Heart right ventricle (tissue), 16 donors: ENCODE results near the gene GK2. TPM values are rescaled to one million over a fixed set of nuclear protein-coding genes. Genes with fewer than 3 reads are reported as not detected.

Experiments used
- ATAC-seq, 8 donors: fragments of 200-7000 bp; cut with Tn5 transposase; one replicate each; pipeline ENCODE4 v1.9.1; 2020; ENCODE audit warnings: mild to moderate bottlenecking in 8 of 8, moderate library complexity in 8 of 8, moderate number of reproducible peaks in 1 of 8
- DNase-seq, 2 donors: peaks; one replicate each; pipeline ENCODE4 v3.0.0-alpha.2; 2020
- H3K27ac ChIP-seq, 10 donors: fragments of 200-600 bp; sonication (generic) in 2 of 10; one replicate each; pipeline versions ENCODE4 v1.5.0 to v1.8.0; 2020 to 2022; ENCODE audit warnings: mild to moderate bottlenecking in 3 of 10
- H3K27me3 ChIP-seq, 7 donors: fragments of 200-600 bp; one replicate each; pipeline ENCODE4 v1.8.0; 2021 to 2022; ENCODE audit warnings: mild to moderate bottlenecking in 2 of 7
- H3K36me3 ChIP-seq, 9 donors: fragments of 200-600 bp; sonication (generic) in 1 of 9; one replicate each; pipeline versions ENCODE4 v1.5.0 to v1.8.0; 2020 to 2022; ENCODE audit warnings: mild to moderate bottlenecking in 2 of 9
- H3K4me1 ChIP-seq, 9 donors: fragments of 200-600 bp; sonication (generic) in 1 of 9; one replicate each; pipeline versions ENCODE4 v1.5.0 to v1.8.0; 2020 to 2022; ENCODE audit warnings: mild to moderate bottlenecking in 4 of 9
- H3K4me3 ChIP-seq, 10 donors: fragments of 200-600 bp; sonication (generic) in 2 of 10; one replicate each; pipeline versions ENCODE4 v1.5.0 to v1.8.0; 2020 to 2022; ENCODE audit warnings: mild to moderate bottlenecking in 7 of 10, moderate library complexity in 2 of 10
- H3K9me3 ChIP-seq, 11 donors: fragments of 200-600 bp in 10 of 11; sonication (generic) in 2 of 11; one replicate each; pipeline versions ENCODE4 v1.5.0 to v1.8.0; 2013 to 2022; ENCODE audit warnings: mild to moderate bottlenecking in 2 of 11, control low read depth in 1 of 11, moderate library complexity in 1 of 11
- CTCF ChIP-seq, 9 donors: fragments of 200-600 bp; sonication (generic) in 2 of 9; IDR thresholded peaks; one replicate each; pipeline versions ENCODE4 v1.5.0 to v1.8.0; 2021 to 2022; ENCODE audit warnings: antibody characterized with exemption in 9 of 9, mild to moderate bottlenecking in 5 of 9, moderate library complexity in 1 of 9
- WGBS, 2 donors: extraction: QIAGEN DNeasy Blood & Tissue Kit; methylation state at CpG; one replicate each; pipeline ENCODE4 v1.1.7; 2013; ENCODE audit warnings: inconsistent platforms in 1 of 2; 5-methylcytosine and 5-hydroxymethylcytosine counted together
- intact Hi-C, 10 donors: fragments of 100-400 bp; cut with DNase I; formaldehyde crosslinking; loops; one replicate each; pipeline versions ENCODE4 v1.11.1 to v1.14.2; 2022
- polyA plus RNA-seq, 2 donors: library from polyadenylated mRNA; stranded (reverse); fragments of 200-250 nt; gene quantifications; one replicate each; pipeline ENCODE4 v1.2.3, GENCODE V29; 2013
- total RNA-seq, 10 donors: library from RNA; stranded (reverse); fragmentation: NEBNext Ultra II Directional in 3 of 10; extraction: Animal tissue kit (Norgen Biotek cat#: 25700) in 3 of 10; gene quantifications; one replicate each; pipeline versions ENCODE4 v1.2.1 to v1.2.4, GENCODE V29; 2021 to 2023
- donor health status: Arrhythmogenic right ventricular cardiomyopathy.
- donor health status: ischemic (EF 13 %, LVEDD 7.1; RV severe dilation, severe dysfunction).
- donor health status: healthy with polysubstance abuse.
- donor health status: DM: no; HTN: yes; CAD: no.
- donor health status: DM: no; HTN: no; CAD: no.
- donor health status: ischemic (EF 25% LVEDD 6.9; RV normal size, moderate dysfunction).
- donor health status: ischemic (EF 25% LVEDD 5.7; RV mildly dilated, moderate dysfunction).
- donor health status: healthy.
- donor health status: DM: yes; HTN: yes; CAD: no.
- donor health status: Ischemic cardiomyopathy.
- donor health status: ischemic (EF 35%, LVEDD 5.7; RV mildly dilated, moderate dysfunction).
- donor health status: nonischemic (EF 11% LVEDD 7.7; RV severe dilation, severe dysfunction).
- donor health status: DM: yes; HTN: yes; CAD: no.
- donor health status: PGD.
- donor health status: ischemic (EF 29% LVEDD 5.4; RV normal size, mild dysfunction).
- donor health status: nonischemic (EF 23%, LVEDD 6.1; RV moderate dilation, normal function).

Gene GK2
- total and polyA plus RNA-seq, 12 donors = not detected

- Histone ChIP-seq H3K4me3 (no peak overlapping the region), H3K36me3 (no peaks in the 10 kb centered on the region), H3K4me1 (no peaks in the 10 kb centered on the region), H3K9me3 (no peaks in the 10 kb centered on the region), H3K27ac (no peak overlapping the region), H3K27me3 (no peaks in the 10 kb centered on the region)
- TF ChIP-seq CTCF (IDR thresholded peaks at IDR 0.05) = no peak
- DNase-seq (no peak), ATAC-seq (no peak)
- intact Hi-C loops = no loop called here
Measured at GRCh38 chr4:79396794-79397193, 11.2 kb downstream of the GK2 start.

- intact Hi-C loops = no loop called here
- ATAC-seq = no peak
- WGBS, 2 donors = 69 to 75% methylated on average over 2 of the region's 2 CpGs
Measured at GRCh38 chr4:79395841-79396240, 12.2 kb downstream of the GK2 start.

GRCh38 chr4:79390890-79391289 is 17.1 kb downstream of the GK2 start:
- no peak for TF ChIP-seq CTCF (IDR thresholded peaks at IDR 0.05)
- no peaks in the 10 kb centered on the region for H3K27me3 ChIP-seq
- DNase-seq = no peak
- no peak for ATAC-seq
- H3K9me3 ChIP-seq = no peaks in the 10 kb centered on the region
- H3K36me3 ChIP-seq = no peaks in the 10 kb centered on the region
- WGBS, 2 donors = 83% methylated on average over 3 of the region's 3 CpGs
- intact Hi-C loops = no loop called here
- H3K4me3 ChIP-seq = no peak overlapping the region
- no peaks in the 10 kb centered on the region for H3K4me1 ChIP-seq
- H3K27ac ChIP-seq = no peak overlapping the region

More at GRCh38 chr4:79395841-79396240, 12.2 kb downstream of the GK2 start:
- H3K36me3 ChIP-seq = no peaks in the 10 kb centered on the region
- H3K9me3 ChIP-seq = no peaks in the 10 kb centered on the region
- H3K27ac ChIP-seq = no peak overlapping the region
- H3K27me3 ChIP-seq = no peaks in the 10 kb centered on the region
- no peak overlapping the region for H3K4me3 ChIP-seq
- TF ChIP-seq CTCF (IDR thresholded peaks at IDR 0.05) = no peak
- no peaks in the 10 kb centered on the region for H3K4me1 ChIP-seq
- DNase-seq = no peak

GRCh38 chr4:79385641-79386040 is 22.4 kb downstream of the GK2 start:
- no peaks in the 10 kb centered on the region for H3K27me3 ChIP-seq
- no peak overlapping the region for H3K4me3 ChIP-seq
- H3K4me1 ChIP-seq = no peaks in the 10 kb centered on the region
- H3K9me3 ChIP-seq = peaks cover 0 to 9% (median 0%) of the 10 kb centered on the region in 11 donors
- no peaks in the 10 kb centered on the region for H3K36me3 ChIP-seq
- no peak for DNase-seq
- H3K27ac ChIP-seq = no peak overlapping the region
- no peak for TF ChIP-seq CTCF (IDR thresholded peaks at IDR 0.05)
- intact Hi-C loops = loop anchor here in 1 of 10 donors (5.0 kb wide), 1 partner anchor 1482 kb away; no protein-coding TSS in a partner anchor
- no peak for ATAC-seq
- 77 to 91% methylated on average over 4 of the region's 4 CpGs for WGBS, 2 donors
